HepG2 (cell line): ENCODE results near the gene TLE1. TPM values are rescaled to one million over a fixed set of nuclear protein-coding genes. Genes with fewer than 3 reads are reported as not detected.

Experiments used
- ARID5B ChIP-seq: IDR thresholded peaks from 2 replicates; pipeline ENCODE4 v1.4.0; 2020; ENCODE audit warnings: mild to moderate bottlenecking, missing genetic modification reagents
- ATF7 ChIP-seq, 2 experiments: fragments of 450-650 bp in 1 of 2; sonication (generic) in 1 of 2; formaldehyde crosslinking in 1 of 2; IDR thresholded peaks; 2 replicates each; pipeline versions ENCODE4 v1.4.0 to v1.6.1; 2016 to 2020; ENCODE audit warnings: antibody characterized with exemption in 1 of 2, mild to moderate bottlenecking in 1 of 2, missing genetic modification reagents in 1 of 2
- CEBPZ ChIP-seq: IDR thresholded peaks from 2 replicates; pipeline ENCODE4 v1.6.1; 2012; ENCODE audit warnings: low read length, improper control_type of control experiment
- DR1 ChIP-seq: sonication (generic); formaldehyde crosslinking; IDR thresholded peaks from 2 replicates; pipeline ENCODE4 v1.8.0; 2021; ENCODE audit warnings: mild to moderate bottlenecking, missing genetic modification reagents, inconsistent platforms
- FOXA3 ChIP-seq: IDR thresholded peaks from 2 replicates; pipeline ENCODE4 v1.6.1; 2016; ENCODE audit warnings: missing genetic modification reagents, missing compliant biosample characterization
- HDAC2 ChIP-seq: sonication (generic); formaldehyde crosslinking; IDR thresholded peaks from 2 replicates; pipeline ENCODE4 v1.4.0; 2020; ENCODE audit warnings: missing genetic modification reagents
- IRF1 ChIP-seq: sonication (generic); formaldehyde crosslinking; IDR thresholded peaks from 2 replicates; pipeline ENCODE4 v1.4.0; 2020; ENCODE audit warnings: low read depth, mild to moderate bottlenecking, missing genetic modification reagents
- MTF1 ChIP-seq: sonication (generic); formaldehyde crosslinking; IDR thresholded peaks from 2 replicates; pipeline ENCODE4 v1.5.0; 2020; ENCODE audit warnings: missing genetic modification reagents
- NFE2 ChIP-seq: sonication (generic); formaldehyde crosslinking; IDR thresholded peaks from 2 replicates; pipeline ENCODE4 v1.4.0; 2020; ENCODE audit warnings: missing genetic modification reagents
- NFE2L2 ChIP-seq: fragments of 150-350 bp; IDR thresholded peaks from 2 replicates; pipeline ENCODE4 v1.6.1; 2014; ENCODE audit warnings: low read length
- NFIC ChIP-seq: IDR thresholded peaks from 2 replicates; pipeline ENCODE4 v1.6.1; 2012; ENCODE audit warnings: mild to moderate bottlenecking, low read length, inconsistent platforms
- POGK ChIP-seq: sonication (generic); formaldehyde crosslinking; conservative IDR thresholded peaks from 2 replicates; pipeline ENCODE4 v1.8.0; 2022; ENCODE audit warnings: mild to moderate bottlenecking, moderate library complexity, missing genetic modification reagents
- SOX13 ChIP-seq, 3 experiments: fragments of 450-650 bp in 1 of 3; sonication (generic) in 1 of 3; formaldehyde crosslinking in 1 of 3; IDR thresholded peaks in 2 of 3; conservative IDR thresholded peaks in 1 of 3; 2 replicates each; pipeline versions ENCODE4 v1.5.0 to v1.6.1; 2016 to 2020; ENCODE audit warnings: antibody characterized with exemption in 1 of 3, mild to moderate bottlenecking in 1 of 3, missing compliant biosample characterization in 1 of 3, missing genetic modification reagents in 1 of 3, moderate library complexity in 1 of 3
- SP140L ChIP-seq: sonication (generic); formaldehyde crosslinking; IDR thresholded peaks from 2 replicates; pipeline ENCODE4 v1.4.0; 2020; ENCODE audit warnings: missing genetic modification reagents, borderline replicate concordance
- SP4 ChIP-seq: sonication (generic); formaldehyde crosslinking; IDR thresholded peaks from 2 replicates; pipeline ENCODE4 v1.8.1; 2023; ENCODE audit warnings: mild to moderate bottlenecking, missing genetic modification reagents
- TBX3 ChIP-seq: fragments of 450-650 bp; IDR thresholded peaks from 2 replicates; pipeline ENCODE4 v1.6.1; 2017; ENCODE audit warnings: antibody characterized with exemption, mild to moderate bottlenecking, inconsistent platforms, borderline replicate concordance
- TFDP1 ChIP-seq: IDR thresholded peaks from 2 replicates; pipeline ENCODE4 v1.6.1; 2016; ENCODE audit warnings: missing compliant biosample characterization, missing genetic modification reagents, borderline replicate concordance
- ZBTB42 ChIP-seq: sonication (generic); formaldehyde crosslinking; IDR thresholded peaks from 2 replicates; pipeline ENCODE4 v1.5.0; 2020; ENCODE audit warnings: mild to moderate bottlenecking, missing genetic modification reagents
- ZNF792 ChIP-seq: IDR thresholded peaks from 2 replicates; pipeline ENCODE4 v1.6.1; 2016
- ZSCAN9 ChIP-seq: IDR thresholded peaks from 2 replicates; pipeline ENCODE4 v1.6.1; 2016; ENCODE audit warnings: borderline replicate concordance
- polyA plus RNA-seq, 8 experiments: library from polyadenylated mRNA; depleted of rRNA in 3 of 8; stranded (reverse) in 7 of 8; unstranded in 1 of 8; fragments of >200 nt; fragmentation: Illumina TruSeq in 4 of 8; extraction: Trizol in 4 of 8; gene quantifications; 2 replicates each; pipeline versions ENCODE4 v1.2.1 to v1.2.3, GENCODE V29; 2011 to 2016; ENCODE audit warnings: low read depth in 4 of 8, missing spikeins in 1 of 8, mixed read lengths in 1 of 8; ENCODE audit not compliant: insufficient read depth in 1 of 8
- total RNA-seq, 5 experiments: library from RNA; depleted of rRNA; stranded (reverse); fragments of >200 nt; fragmentation: Illumina TruSeq; extraction: Trizol; gene quantifications; 2 replicates each; pipeline ENCODE4 v1.2.3, GENCODE V29; 2016; ENCODE audit warnings: low read depth in 1 of 5

The TLE1 gene
- total and polyA plus RNA-seq, 2 of the 13 experiments (the other 11 are each of a cell fraction or from before 2014, with no cell fraction given) = 35.9 to 109 TPM

- TF ChIP-seq SP140L (CRISPR knock-in tag) = no peak
- TF ChIP-seq TBX3 = no peak
- no peak for TF ChIP-seq DR1 (CRISPR knock-in tag)
- no peak for TF ChIP-seq NFIC
- TF ChIP-seq NFE2L2 = no peak
- 0 out of 2 replicates have a peak, but pooled peaks have one; percentile 20 for TF ChIP-seq HDAC2 (CRISPR knock-in tag)
- TF ChIP-seq NFE2 = no peak
- no peak for TF ChIP-seq SP4 (CRISPR knock-in tag)
- no peak for TF ChIP-seq IRF1 (CRISPR knock-in tag)
- peak; percentile 68 for TF ChIP-seq SOX13 (IDR thresholded peaks at IDR 0.05)
- TF ChIP-seq SOX13 (CRISPR knock-in tag; conservative IDR thresholded peaks at IDR 0.05 in 1 of 2, IDR thresholded peaks at IDR 0.05 in 1 of 2) = peak in 1 of 2 experiments; percentile 93; a peak in 2 of 4 replicates
- TF ChIP-seq ARID5B (CRISPR knock-in tag) = peak; percentile 61; the same call in 1 of the 2 replicates
- TF ChIP-seq ATF7 (IDR thresholded peaks at IDR 0.05) = no peak
- TF ChIP-seq ATF7 (CRISPR knock-in tag; IDR thresholded peaks at IDR 0.05) = no peak
- no peak for TF ChIP-seq ZSCAN9 (CRISPR knock-in tag)
- TF ChIP-seq CEBPZ = no peak
- peak; percentile 83 for TF ChIP-seq FOXA3 (CRISPR knock-in tag)
- TF ChIP-seq MTF1 (CRISPR knock-in tag) = no peak
- TF ChIP-seq POGK (CRISPR knock-in tag) = no peak
- no peak for TF ChIP-seq TFDP1 (CRISPR knock-in tag)
- TF ChIP-seq ZNF792 (CRISPR knock-in tag) = no peak
- TF ChIP-seq ZBTB42 = no peak
These were observed 142.9 kb downstream of the TLE1 start (continued) for GRCh38 chr9:81546489-81546888.
